8988T (cell line): Measurements from ENCODE around the gene LETM1.

ENCODE experiments used
- DNase-seq: peaks from one replicate; pipeline ENCODE4 v3.0.0; 2011

LETM1 gene

DNA sequence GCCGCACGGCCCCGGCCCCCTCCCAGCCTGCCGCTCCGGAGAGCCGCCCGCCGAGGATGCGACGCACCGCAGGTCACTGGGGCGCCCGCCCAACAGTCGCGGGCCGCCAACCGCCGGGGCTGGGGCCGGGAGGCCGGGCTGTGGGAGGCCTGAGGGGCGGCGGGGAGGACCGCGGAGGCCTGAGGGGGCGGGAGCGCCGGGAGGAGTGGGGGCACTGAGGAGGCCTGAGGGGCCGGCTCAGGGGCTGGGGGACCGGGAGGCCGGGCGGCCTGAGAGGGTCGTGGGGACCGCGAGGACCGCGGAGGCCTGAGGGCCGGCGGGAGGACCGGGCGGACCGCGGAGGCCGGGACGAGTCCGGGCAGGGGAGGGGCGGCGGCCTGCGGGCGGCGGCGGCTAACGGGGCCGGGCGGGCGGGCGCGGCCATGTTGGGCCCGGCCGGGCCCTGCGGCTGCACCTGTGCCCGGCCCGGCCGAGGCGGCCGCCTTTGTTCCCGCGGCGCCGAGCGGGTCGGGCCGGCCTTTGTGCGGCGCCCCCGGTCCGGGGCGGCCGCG, 15.6 kb upstream of the LETM1 start:
- DNase-seq, result no peak

DNA sequence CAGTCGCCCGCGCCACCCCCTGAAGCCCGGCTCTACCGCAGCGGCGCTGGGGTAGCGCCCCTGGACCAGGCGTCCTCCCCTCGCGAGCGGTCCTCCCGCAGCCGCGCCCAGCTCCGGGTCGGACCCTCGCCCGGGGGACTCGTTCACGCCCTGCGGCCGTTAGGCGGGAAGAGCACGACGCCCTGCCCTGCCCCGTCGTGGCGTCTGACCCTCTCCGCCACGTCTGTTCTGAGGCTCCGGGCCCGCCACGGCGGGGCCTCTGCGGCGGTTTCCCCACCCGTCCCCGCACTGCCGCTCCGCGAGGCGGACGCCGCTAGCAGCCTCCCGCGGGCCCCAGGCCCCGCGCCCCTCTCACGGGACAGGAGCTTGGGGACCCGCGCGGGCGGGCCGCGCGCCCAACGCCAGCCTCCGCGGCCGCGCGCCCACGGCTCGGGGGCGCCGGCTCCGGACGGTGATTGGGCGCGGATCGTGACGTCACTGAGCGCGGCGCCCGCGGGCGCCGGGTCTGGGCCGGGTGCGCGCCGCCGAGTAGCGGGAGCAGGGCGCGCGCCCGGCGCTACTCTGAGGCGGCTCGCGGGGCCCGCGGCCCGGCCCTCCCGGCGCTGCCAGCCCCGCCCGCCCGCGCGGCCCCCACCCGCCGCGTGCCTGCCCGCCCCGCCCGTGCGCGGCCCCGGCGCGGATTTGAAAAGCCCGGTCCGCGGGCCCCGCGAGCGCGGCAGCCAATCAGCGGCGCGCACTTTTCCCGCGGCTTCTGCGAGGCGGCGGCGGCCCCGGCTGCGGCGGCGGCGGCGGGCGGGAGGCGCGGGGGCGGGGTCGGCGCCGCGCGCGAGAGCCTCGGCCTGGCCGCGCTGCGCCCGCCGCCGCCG, 14.9 kb upstream of the LETM1 start, which contains the start of gene NSD2:
NSD2 (plus strand) TSS at position 816 of the 866 bp plus-strand sequence. CDS start 29,262 bp downstream, outside the sequence.
- peak; percentile 98 for DNase-seq

DNA sequence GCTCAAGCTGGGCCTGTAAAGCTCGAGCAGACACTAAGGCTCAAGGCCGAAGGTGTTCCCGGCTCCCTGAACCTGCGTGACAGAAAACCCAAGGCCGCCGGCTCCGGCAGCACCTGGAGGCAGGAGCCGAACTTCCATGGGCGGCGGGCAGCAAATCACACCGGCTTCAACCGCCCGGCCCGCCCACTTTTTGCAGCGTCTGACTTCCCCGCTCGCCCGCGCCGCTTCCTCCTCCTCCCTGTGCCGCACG, 14.3 kb upstream of the LETM1 start:
- DNase-seq, result peak; percentile 91

GRCh38 chr4:1869530-1870327, 13.8 kb upstream of the LETM1 start:
- DNase-seq, result no peak

DNA sequence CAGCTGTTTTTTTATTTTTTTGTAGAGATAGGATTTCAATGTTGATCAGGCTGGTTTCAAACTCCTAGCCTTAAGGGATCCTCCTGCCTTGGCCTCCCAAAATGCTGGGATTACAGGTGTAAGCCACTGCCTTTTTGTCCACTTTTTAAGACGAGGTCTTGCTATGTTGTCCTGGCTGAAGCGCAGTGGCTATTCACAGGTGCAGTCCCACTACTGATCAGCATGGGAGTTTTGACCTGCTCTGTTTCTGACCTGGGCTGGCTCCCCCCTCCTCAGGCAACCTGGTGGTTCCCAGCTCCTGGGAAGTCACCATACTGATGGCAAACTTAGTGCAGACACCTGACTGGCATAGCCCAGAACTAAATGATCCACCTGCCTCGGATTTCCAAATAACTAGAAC, 13.0 kb upstream of the LETM1 start:
- no peak for DNase-seq

DNA sequence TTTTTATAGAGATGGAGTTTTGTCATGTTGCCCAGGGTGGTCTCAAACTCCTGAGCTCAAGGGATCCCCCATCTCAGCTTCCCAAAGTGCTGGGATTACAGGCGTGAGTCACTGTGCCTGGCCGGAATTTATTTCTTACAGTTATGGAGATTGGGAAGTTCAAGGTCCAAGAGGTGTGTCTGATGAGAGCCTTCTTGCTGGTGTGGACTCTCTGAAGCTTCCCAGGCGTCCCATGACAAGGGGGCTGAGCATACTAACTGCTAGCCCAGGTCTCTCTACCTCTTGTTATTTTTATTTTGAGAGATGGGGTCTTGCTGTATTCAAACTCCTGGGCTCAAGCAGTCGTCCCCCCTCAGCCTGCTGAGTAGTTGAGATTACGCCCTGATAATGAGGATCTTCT, 12.3 kb upstream of the LETM1 start:
- no peak for DNase-seq

GRCh38 chr4:1866189-1866661, 10.3 kb upstream of the LETM1 start:
- no peak for DNase-seq

DNA sequence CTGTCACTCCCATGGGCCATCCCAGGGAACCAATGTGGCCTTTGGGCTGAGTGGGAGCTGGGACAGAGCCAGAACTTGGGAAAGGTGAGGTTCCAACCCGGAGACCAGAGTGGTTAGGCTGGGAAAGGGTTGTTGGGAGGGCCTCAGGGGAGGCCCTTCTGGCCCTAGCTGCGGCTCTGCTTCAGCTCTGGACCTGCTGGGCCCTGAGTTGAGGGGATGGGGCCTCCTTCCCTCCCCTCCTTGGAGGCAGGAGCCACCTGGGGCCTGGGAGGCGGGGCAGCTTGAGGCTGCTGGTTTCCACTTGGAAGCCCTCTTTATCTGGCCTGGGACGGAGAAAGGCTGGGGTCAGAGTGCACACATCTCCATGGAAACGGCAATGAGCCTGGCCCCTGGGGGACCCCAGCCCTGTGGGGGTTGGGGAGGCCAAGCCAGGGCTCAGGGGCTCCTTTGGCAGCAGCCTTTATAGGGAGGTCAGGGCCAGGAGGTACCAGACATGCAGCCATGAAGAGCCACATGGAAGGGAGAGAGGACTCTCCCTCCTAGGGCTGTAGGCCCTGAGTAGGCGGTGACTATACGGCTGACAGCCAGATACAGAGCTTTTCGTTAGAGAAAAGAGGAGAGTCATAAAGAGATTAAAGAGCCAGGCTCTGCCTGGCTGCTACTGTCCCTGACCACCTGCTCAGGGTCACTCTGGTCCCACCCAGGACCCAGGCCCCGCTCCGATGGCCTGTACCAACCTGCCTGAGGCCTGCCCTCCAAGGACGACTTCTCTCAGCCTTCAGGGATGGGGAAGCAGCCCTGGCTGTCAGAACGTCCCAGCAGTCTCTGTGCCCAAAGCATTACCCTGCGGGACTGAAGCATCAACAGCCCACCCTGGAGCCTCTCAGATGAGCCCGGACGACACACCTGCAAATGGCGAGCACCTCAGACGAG, 8.4 kb upstream of the LETM1 start:
- DNase-seq, result no peak

GRCh38 chr4:1863297-1864033, 7.5 kb upstream of the LETM1 start:
- no peak for DNase-seq

DNA sequence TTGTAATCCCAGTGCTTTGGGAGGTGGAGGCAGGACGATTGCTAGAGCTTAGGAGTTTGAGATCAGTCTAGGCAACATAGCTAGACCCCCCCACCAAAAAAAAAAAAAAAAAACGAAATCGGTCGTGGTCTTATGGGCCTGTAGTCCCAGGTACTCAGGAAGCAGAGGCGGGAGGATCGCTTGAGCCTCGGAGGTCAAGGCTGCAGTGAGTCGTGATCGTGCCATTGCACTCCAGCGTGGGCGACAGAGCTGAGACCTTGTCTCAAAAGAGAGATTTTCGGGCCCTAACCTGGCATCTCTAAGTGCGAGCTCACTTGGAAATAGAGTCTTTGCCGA, 7.0 kb upstream of the LETM1 start:
- no peak for DNase-seq

DNA sequence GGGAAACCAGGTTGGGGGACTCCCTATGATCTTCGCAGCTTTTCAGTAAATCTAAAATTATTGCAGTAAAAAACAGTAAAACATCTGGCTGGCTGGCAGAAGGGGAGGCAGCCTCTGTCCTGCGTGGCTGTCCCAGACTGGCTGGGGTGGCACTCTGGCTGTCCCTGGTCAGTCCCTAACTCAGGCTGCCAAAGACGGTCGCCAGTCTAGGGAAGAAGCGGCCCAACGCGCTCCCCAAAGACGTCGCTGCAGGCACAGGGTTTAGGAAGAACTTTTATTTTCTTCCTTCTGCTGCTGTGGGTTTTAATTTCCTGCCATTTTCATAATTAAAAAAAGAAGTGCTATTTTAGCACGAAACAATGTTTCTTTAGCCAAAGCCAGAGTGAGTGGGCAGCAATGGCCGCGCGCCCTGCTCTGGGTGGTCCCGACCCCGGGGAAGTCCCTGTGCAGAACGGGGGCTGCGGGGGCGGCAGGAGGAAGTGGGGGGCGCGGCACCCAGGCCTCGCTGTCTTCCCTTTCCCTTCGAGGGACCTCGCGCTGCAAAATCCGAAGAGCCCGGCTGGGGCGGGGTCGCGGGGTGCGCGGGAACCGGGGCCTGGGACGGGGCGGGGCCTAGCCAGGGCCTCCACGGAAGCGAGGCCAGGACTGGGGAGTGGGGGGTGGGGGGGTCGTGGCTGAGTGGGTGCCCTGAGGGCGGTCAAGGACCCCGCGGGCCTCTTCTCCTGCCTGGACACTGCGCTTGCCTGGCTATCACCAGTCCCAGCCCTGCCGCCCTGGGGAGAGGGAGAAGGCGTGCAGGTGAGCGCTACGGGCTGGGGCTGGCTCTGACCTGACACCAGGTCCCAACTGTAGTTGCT, 6.3 kb upstream of the LETM1 start:
- no peak for DNase-seq

DNA sequence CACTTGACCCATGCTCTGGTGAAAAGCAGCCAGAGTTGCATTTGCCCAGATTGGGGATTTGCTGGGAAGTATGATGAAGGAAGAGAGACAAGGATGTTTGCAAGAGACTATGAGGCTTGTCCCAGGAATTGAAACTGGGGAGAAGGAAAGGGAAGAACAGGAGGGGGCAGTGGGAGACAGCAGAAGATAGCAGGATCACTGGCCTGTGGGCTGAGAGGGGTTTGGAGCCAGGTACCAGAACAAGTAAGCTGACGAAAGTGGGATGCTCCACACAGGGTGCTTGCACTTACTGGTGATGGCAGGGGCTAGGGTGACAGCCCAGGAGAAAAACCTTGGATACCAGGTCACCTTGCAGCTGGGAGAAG, 3.4 kb upstream of the LETM1 start:
- DNase-seq, result no peak

- DNase-seq, result no peak
Observed at GRCh38 chr4:1857931-1858330, 2.0 kb upstream of the LETM1 start.

DNA sequence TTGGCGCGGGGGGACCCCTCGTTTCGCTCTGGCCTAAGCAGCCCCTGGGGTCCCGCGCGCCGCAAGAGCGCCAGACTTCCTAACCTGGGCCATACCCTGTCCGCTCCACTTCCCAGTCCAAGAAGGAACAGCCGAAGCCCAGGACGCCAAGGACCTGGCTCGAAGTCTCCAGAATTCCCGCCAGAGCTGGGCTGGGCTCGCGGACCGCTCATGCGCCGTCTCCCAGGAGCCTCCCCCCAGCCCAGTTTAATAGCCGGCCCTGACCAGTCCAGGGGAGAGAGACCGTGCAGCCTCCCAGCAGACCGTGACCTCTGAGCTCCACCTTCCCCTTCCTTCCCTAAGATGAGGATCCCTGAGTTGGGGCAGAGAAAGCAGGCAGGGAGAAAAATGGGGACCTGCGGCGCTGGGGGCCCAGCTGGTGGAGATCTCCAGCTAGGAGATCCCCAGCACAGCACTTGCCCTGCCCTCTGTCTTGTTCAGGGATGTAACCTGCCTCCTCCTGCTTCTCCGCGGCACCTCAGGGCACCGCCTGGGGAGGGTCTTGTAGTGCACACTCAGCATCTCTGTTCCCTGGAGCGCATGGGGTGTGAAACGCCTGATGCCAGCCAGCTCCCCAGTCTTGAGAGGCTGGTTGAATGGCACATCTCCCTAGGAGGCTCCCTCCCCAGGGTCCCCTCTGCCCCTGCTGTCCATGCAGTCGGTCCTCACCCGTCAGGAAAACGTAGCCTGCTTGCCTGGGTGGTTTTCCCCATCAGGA, 1.2 kb upstream of the LETM1 start:
- DNase-seq, result no peak

DNA sequence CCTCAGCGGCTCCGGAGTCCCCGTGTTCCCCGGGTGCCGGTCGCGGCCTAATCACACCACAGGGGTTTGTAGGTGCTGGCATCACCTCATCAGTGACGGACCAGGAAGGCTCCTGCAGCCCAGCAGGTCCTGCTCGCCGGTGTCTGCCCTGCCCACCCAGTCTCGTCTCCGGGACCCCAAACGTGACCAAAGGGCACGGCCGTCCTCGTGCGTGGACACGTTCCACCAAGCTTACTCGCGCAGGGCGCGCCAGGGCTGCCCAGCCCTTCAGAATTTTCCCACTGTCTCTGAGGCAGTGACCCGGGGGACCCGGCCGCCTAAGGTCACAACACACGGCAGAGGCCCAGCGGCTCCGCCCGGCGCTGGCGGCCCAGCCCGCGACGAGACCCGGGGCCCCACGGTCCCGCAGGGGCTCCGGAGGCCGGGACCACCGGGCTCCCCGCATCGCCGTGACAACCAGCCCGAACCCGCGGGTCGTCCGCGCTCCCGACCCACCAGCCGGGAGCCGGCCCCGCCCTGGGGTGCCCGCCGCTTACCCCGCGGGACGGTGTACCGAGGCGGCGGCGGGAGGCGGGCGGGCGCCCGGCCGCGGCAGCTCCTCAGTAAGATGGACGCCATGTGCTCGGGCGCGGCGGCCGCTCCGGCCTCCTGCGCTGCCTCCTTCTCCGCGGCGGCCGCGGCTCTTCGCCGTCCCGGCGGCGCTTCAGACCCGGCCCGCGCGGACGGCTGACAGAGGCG, 454 bp downstream of the LETM1 start:
- DNase-seq, result no peak

- no peak for DNase-seq
Observed at GRCh38 chr4:1854752-1855151, 1.2 kb downstream of the LETM1 start.

DNA sequence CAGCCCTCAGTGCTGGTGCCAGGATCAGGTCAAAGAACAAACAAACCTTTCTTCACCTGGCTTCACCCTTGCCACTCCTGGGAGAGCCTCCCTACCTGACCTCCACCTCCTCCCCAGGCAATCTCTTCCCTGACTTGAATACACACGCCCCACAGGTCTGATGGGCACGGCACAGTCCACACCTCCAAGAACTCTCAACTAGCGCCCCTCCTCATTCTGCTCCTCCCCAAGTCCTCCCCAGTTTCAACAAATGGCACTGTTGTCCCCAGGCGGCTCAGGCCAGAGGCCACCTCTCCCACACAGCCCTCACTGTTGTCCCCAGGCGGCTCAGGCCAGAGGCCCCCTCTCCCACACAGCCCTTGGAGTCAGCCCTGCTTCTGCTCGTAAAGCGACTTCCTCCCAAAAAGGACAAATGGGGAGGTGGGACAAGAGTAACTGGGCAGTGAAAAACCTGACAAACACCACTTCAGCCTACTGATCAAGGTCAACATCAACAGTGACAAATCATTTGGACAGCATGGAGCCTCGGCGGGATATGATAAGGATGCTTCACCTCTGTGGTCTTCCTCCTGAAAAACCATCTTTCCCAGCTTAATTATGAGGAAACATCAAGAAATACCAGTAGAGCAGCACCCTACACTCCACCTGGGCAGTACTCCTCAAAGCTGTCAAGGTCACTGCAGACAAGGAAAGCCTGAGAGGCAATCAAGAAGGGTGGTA, 2.9 kb downstream of the LETM1 start:
- no peak for DNase-seq

DNA sequence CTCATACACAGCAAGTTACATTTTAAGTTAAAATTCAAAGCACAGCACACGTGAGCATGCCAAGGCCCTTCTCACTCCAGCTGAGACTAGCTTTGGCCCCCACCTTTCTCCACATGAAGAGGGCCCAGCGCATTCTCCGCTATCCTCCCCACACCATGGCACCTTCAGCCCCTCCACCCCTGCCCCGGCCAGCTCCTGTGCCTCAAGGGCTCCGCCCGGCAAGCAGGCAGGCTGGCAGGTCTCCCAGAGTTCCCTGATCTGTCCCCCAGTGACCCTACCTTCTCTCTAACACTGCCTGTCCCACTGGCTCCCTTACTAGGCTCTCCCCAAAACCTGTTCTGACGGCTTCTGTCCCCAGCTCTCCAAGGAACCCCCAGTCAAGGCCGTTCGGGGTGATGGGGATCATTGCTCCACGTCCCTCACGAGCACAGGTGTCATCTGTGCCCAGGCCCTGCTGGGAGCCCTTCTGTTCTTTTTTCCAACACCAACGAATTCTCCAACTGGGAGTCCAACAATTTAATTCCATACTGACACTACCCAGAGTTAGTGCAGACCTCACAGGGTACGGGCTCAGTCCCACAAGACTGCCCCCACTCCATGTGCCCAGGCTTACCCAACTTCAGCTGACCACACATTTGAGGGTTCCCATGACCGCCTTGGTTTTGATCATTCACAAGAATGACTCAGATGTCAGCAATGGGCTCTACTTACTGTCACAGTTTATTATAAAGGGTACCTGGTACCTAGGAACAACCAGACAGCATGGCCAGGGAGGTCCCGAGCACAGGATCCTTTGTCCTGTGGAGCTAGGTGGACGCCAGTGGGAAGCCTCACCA, 4.2 kb downstream of the LETM1 start:
- no peak for DNase-seq
